IMR-90 (cell line): ENCODE measurements around the gene COLGALT1. TPM values are rescaled to one million over a fixed set of nuclear protein-coding genes. Genes with fewer than 3 reads are reported as not detected.

ENCODE experiments used
- ATAC-seq: fragments of 200-7000 bp; cut with Tn5 transposase; 2 replicates; pipeline ENCODE4 v1.9.1; 2020; ENCODE audit warnings: low read depth, mild to moderate bottlenecking, moderate library complexity
- BruUV-seq: library from RNA; stranded (reverse); fragments of 400-500 nt; replicated peaks from 2 replicates; lab custom pipeline; 2021; lab: Mats Ljungman, UMichigan
- CTCF ChIA-PET: fragments of 300-600 bp; formaldehyde crosslinking; extraction: SDS; loops from one replicate; lab custom pipeline; 2021; ENCODE audit warnings: antibody characterized with exemption; lab: Yijun Ruan, JAX
- POLR2A ChIA-PET: fragments of 300-600 bp; sonication (Branson Sonifier 250); formaldehyde crosslinking; loops from one replicate; lab custom pipeline; 2022; ENCODE audit warnings: antibody characterized with exemption; ENCODE audit not compliant: unreplicated experiment; lab: Charles Lee
- DNase-seq: peaks from one replicate; pipeline ENCODE4 v3.0.0; 2013
- H2AFZ ChIP-seq: replicated peaks from 2 replicates; pipeline ENCODE3; 2013; ENCODE audit warnings: low read length, mild to moderate bottlenecking; ENCODE audit not compliant: poor library complexity
- H2AK5ac ChIP-seq: 2 replicates; pipeline ENCODE4 v1.6.1; 2013; ENCODE audit warnings: low read depth, low read length, inconsistent platforms
- H2AK9ac ChIP-seq: replicated peaks from 2 replicates; pipeline ENCODE3; 2013; ENCODE audit warnings: mild to moderate bottlenecking, low read depth, low read length, moderate library complexity; ENCODE audit not compliant: poor library complexity
- H2BK120ac ChIP-seq: 2 replicates; pipeline ENCODE4 v1.6.1; 2013; ENCODE audit warnings: low read depth, low read length, inconsistent platforms
- H2BK15ac ChIP-seq: 3 replicates; pipeline ENCODE4 v1.6.1; 2013; ENCODE audit warnings: low read depth, low read length, inconsistent platforms
- H2BK20ac ChIP-seq: 2 replicates; pipeline ENCODE4 v1.6.1; 2013; ENCODE audit warnings: low read depth, mild to moderate bottlenecking, inconsistent platforms, low read length, moderate library complexity
- H2BK5ac ChIP-seq: 2 replicates; pipeline ENCODE4 v1.6.1; 2013; ENCODE audit warnings: mild to moderate bottlenecking, low read depth, low read length, inconsistent platforms; ENCODE audit not compliant: poor library complexity, severe bottlenecking
- H3K14ac ChIP-seq: replicated peaks from 2 replicates; pipeline ENCODE4 v1.6.1; 2013; ENCODE audit warnings: low read depth, low read length, inconsistent platforms
- H3K18ac ChIP-seq: 2 replicates; pipeline ENCODE4 v1.6.1; 2013; ENCODE audit warnings: low read depth, low read length, control low read depth
- H3K23ac ChIP-seq: 2 replicates; pipeline ENCODE4 v1.6.1; 2013; ENCODE audit warnings: low read depth, low read length, inconsistent platforms
- H3K27ac ChIP-seq: 2 replicates; pipeline ENCODE4 v1.5.1; 2013; ENCODE audit warnings: mild to moderate bottlenecking, control low read depth, low read length; ENCODE audit not compliant: insufficient read depth
- H3K27me3 ChIP-seq: 2 replicates; pipeline ENCODE4 v1.6.1; 2013; ENCODE audit warnings: low read length; ENCODE audit not compliant: control insufficient read depth, insufficient read depth
- H3K36me3 ChIP-seq: 2 replicates; pipeline ENCODE4 v1.6.1; 2013; ENCODE audit warnings: low read length, mixed read lengths; ENCODE audit not compliant: control insufficient read depth, insufficient read depth
- H3K4ac ChIP-seq: 2 replicates; pipeline ENCODE4 v1.6.1; 2013; ENCODE audit warnings: low read depth, low read length, inconsistent platforms
- H3K4me1 ChIP-seq: 2 replicates; pipeline ENCODE4 v1.6.1; 2013; ENCODE audit warnings: low read length, mixed read lengths; ENCODE audit not compliant: control insufficient read depth, insufficient read depth
- H3K4me2 ChIP-seq: 2 replicates; pipeline ENCODE4 v1.6.1; 2013; ENCODE audit warnings: low read depth, mild to moderate bottlenecking, control low read depth, low read length, moderate library complexity
- H3K4me3 ChIP-seq: 2 replicates; pipeline ENCODE4 v1.5.1; 2013; ENCODE audit warnings: low read depth, mild to moderate bottlenecking, control low read depth, low read length, moderate library complexity; ENCODE audit not compliant: insufficient read depth
- H3K56ac ChIP-seq: 2 replicates; pipeline ENCODE4 v1.6.1; 2013; ENCODE audit warnings: low read length, inconsistent platforms; ENCODE audit not compliant: insufficient read depth; ENCODE audit errors: extremely low read depth
- H3K79me1 ChIP-seq, 2 experiments: 2 replicates each; pipeline ENCODE4 v1.6.1; 2013; ENCODE audit warnings: low read length in 2 of 2, inconsistent platforms in 1 of 2, low read depth in 1 of 2
- H3K9ac ChIP-seq: 2 replicates; pipeline ENCODE4 v1.6.1; 2013; ENCODE audit warnings: low read depth, low read length, control low read depth
- H3K9me1 ChIP-seq: 2 replicates; pipeline ENCODE4 v1.6.1; 2013; ENCODE audit warnings: low read length, inconsistent platforms; ENCODE audit not compliant: insufficient read depth
- H3K9me3 ChIP-seq: 2 replicates; pipeline ENCODE4 v1.6.1; 2013; ENCODE audit warnings: low read length; ENCODE audit not compliant: control insufficient read depth, insufficient read depth
- H4K20me1 ChIP-seq: 2 replicates; pipeline ENCODE4 v1.6.1; 2013; ENCODE audit warnings: low read length, inconsistent platforms; ENCODE audit not compliant: insufficient read depth
- H4K5ac ChIP-seq: 2 replicates; pipeline ENCODE4 v1.6.1; 2013; ENCODE audit warnings: mild to moderate bottlenecking, low read depth, low read length, control low read depth
- H4K8ac ChIP-seq, 2 experiments: 2 replicates each; pipeline ENCODE4 v1.6.1; 2013; ENCODE audit warnings: low read depth in 2 of 2, low read length in 2 of 2, control low read depth in 1 of 2, inconsistent platforms in 1 of 2
- H4K91ac ChIP-seq: 2 replicates; pipeline ENCODE4 v1.6.1; 2013; ENCODE audit warnings: low read depth, low read length, inconsistent platforms; ENCODE audit not compliant: insufficient read depth
- CEBPB ChIP-seq: IDR thresholded peaks from 2 replicates; pipeline ENCODE4 v1.6.1; 2012; ENCODE audit warnings: low read depth, low read length, improper control_type of control experiment
- CHD1 ChIP-seq: IDR thresholded peaks from 2 replicates; pipeline ENCODE4 v1.6.1; 2012; ENCODE audit warnings: low read depth, low read length, improper control_type of control experiment
- CTCF ChIP-seq: conservative IDR thresholded peaks from 2 replicates; pipeline ENCODE4 v1.5.1; 2012; ENCODE audit warnings: mild to moderate bottlenecking, low read depth, low read length, improper control_type of control experiment
- ELK1 ChIP-seq: fragments of 150-350 bp; IDR thresholded peaks from 2 replicates; pipeline ENCODE4 v1.6.1; 2016; ENCODE audit warnings: low read depth, mild to moderate bottlenecking, low read length, moderate library complexity, borderline replicate concordance
- MAFK ChIP-seq: IDR thresholded peaks from 2 replicates; pipeline ENCODE4 v1.6.1; 2012; ENCODE audit warnings: low read depth, low read length, improper control_type of control experiment
- NFE2L2 ChIP-seq: fragments of 150-350 bp; IDR thresholded peaks from 2 replicates; pipeline ENCODE4 v1.6.1; 2016; ENCODE audit warnings: low read depth, mild to moderate bottlenecking, low read length
- POLR2A ChIP-seq: IDR thresholded peaks from 2 replicates; pipeline ENCODE4 v1.6.1; 2012; ENCODE audit warnings: mild to moderate bottlenecking, low read depth, low read length
- RAD21 ChIP-seq: IDR thresholded peaks from 2 replicates; pipeline ENCODE4 v1.6.1; 2012; ENCODE audit warnings: low read length, improper control_type of control experiment
- SMC3 ChIP-seq: fragments of 150-350 bp; IDR thresholded peaks from 2 replicates; pipeline ENCODE4 v1.6.1; 2016; ENCODE audit warnings: low read depth, mild to moderate bottlenecking, antibody characterized with exemption, low read length, moderate library complexity
- USF2 ChIP-seq: fragments of 150-350 bp; IDR thresholded peaks from 2 replicates; pipeline ENCODE4 v1.6.1; 2017; ENCODE audit warnings: mild to moderate bottlenecking, antibody characterized with exemption, low read length, low read depth
- WGBS, 2 experiments: methylation state at CpG; one replicate each; pipeline versions ENCODE4 v1.1.5 to v1.1.7; 2013; ENCODE audit warnings: missing lambda C conversion rate in 2 of 2; ENCODE audit not compliant: insufficient read length in 1 of 2; ENCODE audit errors: extremely low coverage in 2 of 2; 5-methylcytosine and 5-hydroxymethylcytosine counted together
- dilution Hi-C: fragments of 300-500 bp; cut with HindIII; formaldehyde crosslinking; loops from one replicate; pipeline ENCODE4 v1.14.3; 2018; ENCODE audit warnings: low sequenced_read_pairs; ENCODE audit not compliant: unreplicated experiment
- in situ Hi-C: fragments of 300-500 bp; cut with MboI; formaldehyde crosslinking; loops from 3 replicates; pipeline ENCODE4 v1.14.3; 2019; ENCODE audit warnings: low sequenced_read_pairs, inconsistent platforms, mixed read lengths
- intact Hi-C: fragments of 100-400 bp; cut with micrococcal nuclease; formaldehyde crosslinking; loops from 2 replicates; pipeline ENCODE4 v1.10.0; 2022
- polyA plus RNA-seq, 3 experiments: library from polyadenylated mRNA; depleted of rRNA; stranded (reverse); fragments of >200 nt; gene quantifications; 2 replicates each; pipeline ENCODE4 v1.2.3, GENCODE V29; 2012; ENCODE audit warnings: low replicate concordance in 1 of 3
- total RNA-seq: library from RNA; depleted of rRNA; stranded (reverse); fragments of >200 nt; gene quantifications from 2 replicates; pipeline ENCODE4 v1.2.3, GENCODE V29; 2012

COLGALT1 gene
- total and polyA plus RNA-seq, 2 of the 4 experiments (the other 2 are of a cell fraction) = 77.1 to 117 TPM

GRCh38 chr19:17519967-17520366 is 35.5 kb upstream of the COLGALT1 start:
- Histone ChIP-seq H3K9me3 (peaks cover 21% of the 10 kb centered on the region), H2AK5ac (no peak overlapping the region), H3K4me1 (no peaks in the 10 kb centered on the region), H4K8ac (no peak overlapping the region), H2BK120ac (no peak overlapping the region), H2BK15ac (no peak overlapping the region), H3K27me3 (no peaks in the 10 kb centered on the region), H2BK20ac (no peak overlapping the region), H2AK9ac (no peak overlapping the region), H3K36me3 (peaks cover 35% of the 10 kb centered on the region), H2AFZ (peak overlapping the region; percentile 58), H3K79me1 (peaks cover 7 to 13% of the 10 kb centered on the region in 2 experiments; a peak in 3 of 4 replicates), H4K91ac (no peak overlapping the region), H4K20me1 (peaks cover 13% of the 10 kb centered on the region), H3K23ac (no peak overlapping the region), H3K14ac (no peak overlapping the region), H3K18ac (no peak overlapping the region), H3K4me2 (no peak overlapping the region), H3K9ac (no peak overlapping the region), H3K27ac (no peak overlapping the region), H3K9me1 (peaks cover 2% of the 10 kb centered on the region; the same call in 1 of the 2 replicates), H3K4ac (no peak overlapping the region), H2BK5ac (no peak overlapping the region), H3K4me3 (no peak overlapping the region), H3K56ac (no peak overlapping the region), H4K5ac (no peak overlapping the region)
- POLR2A ChIA-PET = no interaction called here
- in situ Hi-C loops = no loop called here
- dilution Hi-C loops = no loop called here
- WGBS, 2 experiments = 100% methylated on average over 3 of the region's 9 CpGs; no CpG with 5 or more reads in 1 of the 2 experiments
- CTCF ChIA-PET = no interaction called here
- ATAC-seq (no peak), DNase-seq (no peak)
- TF ChIP-seq ELK1 = no peak
- TF ChIP-seq CTCF = no peak
- no peak for TF ChIP-seq SMC3
- TF ChIP-seq USF2 = no peak
- no peak for TF ChIP-seq RAD21
- TF ChIP-seq CEBPB = no peak
- no peak for TF ChIP-seq POLR2A
- TF ChIP-seq NFE2L2 = no peak
- TF ChIP-seq CHD1 = no peak
- no peak for TF ChIP-seq MAFK
- intact Hi-C loops = no loop called here
- no TSS peak for BruUV-seq
